WTC11 (cell line): ENCODE measurements around the gene A1CF. TPM values are rescaled to one million over a fixed set of nuclear protein-coding genes. Genes with fewer than 3 reads are reported as not detected.

ENCODE experiments used
- ATAC-seq: fragments of 200-7000 bp; cut with Tn5 transposase; 2 replicates; pipeline ENCODE4 v1.10.0; 2021; ENCODE audit warnings: mild to moderate bottlenecking, moderate library complexity
- CTCF ChIA-PET: fragments of 300-600 bp; sonication (Branson Sonifier 250); formaldehyde crosslinking; loops from one replicate; lab custom pipeline; 2021; ENCODE audit warnings: antibody characterized with exemption; lab: Charles Lee
- POLR2A ChIA-PET: fragments of 350-600 bp; sonication (Branson Sonifier 250); formaldehyde crosslinking; loops from one replicate; lab custom pipeline; 2021; ENCODE audit warnings: antibody characterized with exemption; lab: Charles Lee
- DNase-seq: peaks from one replicate; pipeline ENCODE4 v3.0.0; 2021; ENCODE audit warnings: low spot score
- H3K27ac Mint-ChIP-seq: 2 replicates; pipeline ENCODE4 v1.8.0; 2021; ENCODE audit warnings: mixed read lengths
- H3K27me3 Mint-ChIP-seq: 2 replicates; pipeline ENCODE4 v1.8.0; 2021; ENCODE audit warnings: low read depth, mild to moderate bottlenecking, moderate library complexity, mixed read lengths
- H3K36me3 Mint-ChIP-seq: 2 replicates; pipeline ENCODE4 v1.8.0; 2021; ENCODE audit warnings: mixed read lengths
- H3K4me1 Mint-ChIP-seq: 2 replicates; pipeline ENCODE4 v1.8.0; 2022; ENCODE audit warnings: mixed read lengths
- H3K4me3 Mint-ChIP-seq: 2 replicates; pipeline ENCODE4 v1.8.0; 2021; ENCODE audit warnings: mild to moderate bottlenecking, moderate library complexity, mixed read lengths
- H3K9me3 Mint-ChIP-seq: 2 replicates; pipeline ENCODE4 v1.8.0; 2021; ENCODE audit warnings: mixed read lengths
- CREB1 ChIP-seq: sonication (generic); formaldehyde crosslinking; IDR thresholded peaks from 2 replicates; pipeline ENCODE4 v1.8.0; 2023; ENCODE audit warnings: mild to moderate bottlenecking, missing genetic modification reagents
- CREM ChIP-seq: sonication (generic); formaldehyde crosslinking; IDR thresholded peaks from 2 replicates; pipeline ENCODE4 v1.8.1; 2022; ENCODE audit warnings: mild to moderate bottlenecking, missing genetic modification reagents, moderate library complexity
- E2F4 ChIP-seq: sonication (generic); formaldehyde crosslinking; IDR thresholded peaks from 2 replicates; pipeline ENCODE4 v1.8.1; 2022; ENCODE audit warnings: low read depth, mild to moderate bottlenecking, moderate library complexity, missing genetic modification reagents, borderline replicate concordance
- ELF4 ChIP-seq: sonication (generic); formaldehyde crosslinking; IDR thresholded peaks from 2 replicates; pipeline ENCODE4 v1.8.1; 2022; ENCODE audit warnings: low read depth, mild to moderate bottlenecking, moderate library complexity, missing genetic modification reagents
- ESRRA ChIP-seq: sonication (generic); formaldehyde crosslinking; IDR thresholded peaks from 2 replicates; pipeline ENCODE4 v1.8.1; 2022; ENCODE audit warnings: mild to moderate bottlenecking, missing genetic modification reagents, borderline replicate concordance
- GABPB1 ChIP-seq: sonication (generic); formaldehyde crosslinking; IDR thresholded peaks from 2 replicates; pipeline ENCODE4 v1.8.1; 2023; ENCODE audit warnings: mild to moderate bottlenecking, missing genetic modification reagents
- HMGA2 ChIP-seq: fragments of 250-450 bp; sonication (Bioruptor Pico); IDR thresholded peaks from 2 replicates; pipeline ENCODE4 v1.4.0; 2021; ENCODE audit warnings: mild to moderate bottlenecking, moderate library complexity
- NFE2L1 ChIP-seq: sonication (generic); formaldehyde crosslinking; IDR thresholded peaks from 2 replicates; pipeline ENCODE4 v1.8.1; 2023; ENCODE audit warnings: missing genetic modification reagents
- OVOL2 ChIP-seq: fragments of 250-450 bp; sonication (Bioruptor Pico); IDR thresholded peaks from 2 replicates; pipeline ENCODE4 v1.9.0; 2021; ENCODE audit warnings: mild to moderate bottlenecking, borderline replicate concordance
- PREB ChIP-seq: sonication (generic); formaldehyde crosslinking; IDR thresholded peaks from 2 replicates; pipeline ENCODE4 v1.8.1; 2022; ENCODE audit warnings: mild to moderate bottlenecking, missing genetic modification reagents, moderate library complexity, borderline replicate concordance
- TEAD1 ChIP-seq: sonication (generic); formaldehyde crosslinking; IDR thresholded peaks from 2 replicates; pipeline ENCODE4 v1.8.0; 2022; ENCODE audit warnings: mild to moderate bottlenecking, missing genetic modification reagents
- TP53 ChIP-seq: sonication (generic); formaldehyde crosslinking; IDR thresholded peaks from 2 replicates; pipeline ENCODE4 v1.8.1; 2023; ENCODE audit warnings: mild to moderate bottlenecking, missing genetic modification reagents
- ZBTB43 ChIP-seq: sonication (generic); formaldehyde crosslinking; IDR thresholded peaks from 2 replicates; pipeline ENCODE4 v1.8.1; 2023; ENCODE audit warnings: mild to moderate bottlenecking, missing genetic modification reagents
- ZNF121 ChIP-seq: sonication (generic); formaldehyde crosslinking; IDR thresholded peaks from 2 replicates; pipeline ENCODE4 v1.8.0; 2023; ENCODE audit warnings: missing genetic modification reagents
- ZNF219 ChIP-seq: sonication (generic); formaldehyde crosslinking; IDR thresholded peaks from 2 replicates; pipeline ENCODE4 v1.8.0; 2023; ENCODE audit warnings: missing genetic modification reagents, mild to moderate bottlenecking, borderline replicate concordance
- ZNF396 ChIP-seq: fragments of 250-450 bp; sonication (Bioruptor Pico); IDR thresholded peaks from 2 replicates; pipeline ENCODE4 v1.8.0; 2021; ENCODE audit warnings: mild to moderate bottlenecking, moderate library complexity, borderline replicate concordance
- total RNA-seq: library from RNA; stranded (reverse); gene quantifications from 3 replicates; pipeline ENCODE4 v1.2.3, GENCODE V29; 2021
- TF ChIP-seq, protein P1 (sequence below): fragments of 250-450 bp; sonication (Bioruptor Pico); IDR thresholded peaks from 2 replicates; pipeline ENCODE4 v1.9.0; 2021; ENCODE audit warnings: mild to moderate bottlenecking
- TF ChIP-seq, protein P2 (sequence below): sonication (generic); formaldehyde crosslinking; conservative IDR thresholded peaks from 2 replicates; pipeline ENCODE4 v1.8.1; 2022; ENCODE audit warnings: mild to moderate bottlenecking, missing genetic modification reagents
- TF ChIP-seq, protein P3 (sequence below): fragments of 250-450 bp; sonication (Bioruptor Pico); conservative IDR thresholded peaks from 2 replicates; pipeline ENCODE4 v1.9.0; 2021; ENCODE audit warnings: mild to moderate bottlenecking

The A1CF gene
- total RNA-seq, 1 experiment from 2014 or later = 0.07 TPM

- no peak for TF ChIP-seq ESRRA
- no peak for TF ChIP-seq PREB (CRISPR knock-in tag)
- TF ChIP-seq, protein P1, sequence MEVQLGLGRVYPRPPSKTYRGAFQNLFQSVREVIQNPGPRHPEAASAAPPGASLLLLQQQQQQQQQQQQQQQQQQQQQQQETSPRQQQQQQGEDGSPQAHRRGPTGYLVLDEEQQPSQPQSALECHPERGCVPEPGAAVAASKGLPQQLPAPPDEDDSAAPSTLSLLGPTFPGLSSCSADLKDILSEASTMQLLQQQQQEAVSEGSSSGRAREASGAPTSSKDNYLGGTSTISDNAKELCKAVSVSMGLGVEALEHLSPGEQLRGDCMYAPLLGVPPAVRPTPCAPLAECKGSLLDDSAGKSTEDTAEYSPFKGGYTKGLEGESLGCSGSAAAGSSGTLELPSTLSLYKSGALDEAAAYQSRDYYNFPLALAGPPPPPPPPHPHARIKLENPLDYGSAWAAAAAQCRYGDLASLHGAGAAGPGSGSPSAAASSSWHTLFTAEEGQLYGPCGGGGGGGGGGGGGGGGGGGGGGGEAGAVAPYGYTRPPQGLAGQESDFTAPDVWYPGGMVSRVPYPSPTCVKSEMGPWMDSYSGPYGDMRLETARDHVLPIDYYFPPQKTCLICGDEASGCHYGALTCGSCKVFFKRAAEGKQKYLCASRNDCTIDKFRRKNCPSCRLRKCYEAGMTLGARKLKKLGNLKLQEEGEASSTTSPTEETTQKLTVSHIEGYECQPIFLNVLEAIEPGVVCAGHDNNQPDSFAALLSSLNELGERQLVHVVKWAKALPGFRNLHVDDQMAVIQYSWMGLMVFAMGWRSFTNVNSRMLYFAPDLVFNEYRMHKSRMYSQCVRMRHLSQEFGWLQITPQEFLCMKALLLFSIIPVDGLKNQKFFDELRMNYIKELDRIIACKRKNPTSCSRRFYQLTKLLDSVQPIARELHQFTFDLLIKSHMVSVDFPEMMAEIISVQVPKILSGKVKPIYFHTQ (CRISPR knock-in tag) = no peak
- TF ChIP-seq TP53 (CRISPR knock-in tag) = no peak
Measured at GRCh38 chr10:50832171-50832751, 53.2 kb downstream of the A1CF start (continued).

- no peak for DNase-seq
Measured at GRCh38 chr10:50830066-50830465, 55.4 kb downstream of the A1CF start.

More at GRCh38 chr10:50830066-50830465, 55.4 kb downstream of the A1CF start:
- Mint-ChIP-seq H3K27ac (no peak overlapping the region), H3K36me3 (no peaks in the 10 kb centered on the region), H3K9me3 (no peaks in the 10 kb centered on the region), H3K4me1 (no peaks in the 10 kb centered on the region), H3K27me3 (peaks cover 27% of the 10 kb centered on the region), H3K4me3 (no peak overlapping the region)
- ChIA-PET POLR2A (no interaction called here), CTCF (no interaction called here)
- ATAC-seq = no peak
- TF ChIP-seq ZBTB43 (CRISPR knock-in tag) (no peak), ELF4 (CRISPR knock-in tag) (no peak), OVOL2 (no peak), E2F4 (no peak), TP53 (CRISPR knock-in tag) (no peak), CREB1 (no peak), GABPB1 (CRISPR knock-in tag) (no peak), ZNF121 (CRISPR knock-in tag) (no peak), TEAD1 (no peak), NFE2L1 (CRISPR knock-in tag) (no peak), PREB (CRISPR knock-in tag) (no peak), ZNF396 (CRISPR knock-in tag) (no peak), ZNF219 (CRISPR knock-in tag) (no peak), HMGA2 (CRISPR knock-in tag) (no peak), CREM (CRISPR knock-in tag) (no peak)
- TF ChIP-seq, protein P2, sequence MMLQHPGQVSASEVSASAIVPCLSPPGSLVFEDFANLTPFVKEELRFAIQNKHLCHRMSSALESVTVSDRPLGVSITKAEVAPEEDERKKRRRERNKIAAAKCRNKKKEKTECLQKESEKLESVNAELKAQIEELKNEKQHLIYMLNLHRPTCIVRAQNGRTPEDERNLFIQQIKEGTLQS (CRISPR knock-in tag) = no peak
- TF ChIP-seq, protein P3, sequence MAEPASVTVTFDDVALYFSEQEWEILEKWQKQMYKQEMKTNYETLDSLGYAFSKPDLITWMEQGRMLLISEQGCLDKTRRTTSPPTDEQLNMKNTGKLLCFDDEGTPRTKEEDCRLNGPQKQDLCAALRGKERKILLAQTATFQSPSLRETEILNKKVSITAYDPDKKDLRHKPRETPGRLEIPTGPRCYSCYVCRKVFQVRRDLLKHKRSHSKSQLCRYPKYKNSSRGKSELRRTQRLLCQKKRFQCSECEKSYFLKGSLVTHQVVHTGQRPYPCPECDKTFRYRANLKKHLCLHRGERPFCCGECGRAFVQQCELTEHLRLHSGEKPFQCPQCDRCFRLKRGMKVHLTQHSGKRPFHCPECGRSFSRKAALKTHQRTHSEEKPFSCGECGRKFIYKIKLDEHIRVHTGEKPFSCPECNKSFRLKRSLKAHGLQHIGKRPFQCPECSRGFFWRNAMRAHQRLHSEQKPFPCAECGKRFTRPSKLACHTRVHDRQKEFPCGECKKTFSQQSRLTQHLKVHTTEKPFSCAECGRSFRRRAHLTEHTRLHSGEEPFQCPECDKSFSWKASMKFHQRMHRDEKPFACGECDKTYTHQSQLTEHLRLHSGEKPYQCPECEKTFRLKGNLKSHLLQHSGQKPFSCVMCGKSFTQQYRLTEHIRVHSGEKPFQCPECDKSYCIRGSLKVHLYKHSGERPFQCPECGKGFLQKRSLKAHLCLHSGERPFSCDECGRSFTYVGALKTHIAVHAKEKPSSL (CRISPR knock-in tag) = no peak
- TF ChIP-seq, all 79 proteins: peak for 0
